Measurements from ENCODE around the gene ELFN2.

DNA sequence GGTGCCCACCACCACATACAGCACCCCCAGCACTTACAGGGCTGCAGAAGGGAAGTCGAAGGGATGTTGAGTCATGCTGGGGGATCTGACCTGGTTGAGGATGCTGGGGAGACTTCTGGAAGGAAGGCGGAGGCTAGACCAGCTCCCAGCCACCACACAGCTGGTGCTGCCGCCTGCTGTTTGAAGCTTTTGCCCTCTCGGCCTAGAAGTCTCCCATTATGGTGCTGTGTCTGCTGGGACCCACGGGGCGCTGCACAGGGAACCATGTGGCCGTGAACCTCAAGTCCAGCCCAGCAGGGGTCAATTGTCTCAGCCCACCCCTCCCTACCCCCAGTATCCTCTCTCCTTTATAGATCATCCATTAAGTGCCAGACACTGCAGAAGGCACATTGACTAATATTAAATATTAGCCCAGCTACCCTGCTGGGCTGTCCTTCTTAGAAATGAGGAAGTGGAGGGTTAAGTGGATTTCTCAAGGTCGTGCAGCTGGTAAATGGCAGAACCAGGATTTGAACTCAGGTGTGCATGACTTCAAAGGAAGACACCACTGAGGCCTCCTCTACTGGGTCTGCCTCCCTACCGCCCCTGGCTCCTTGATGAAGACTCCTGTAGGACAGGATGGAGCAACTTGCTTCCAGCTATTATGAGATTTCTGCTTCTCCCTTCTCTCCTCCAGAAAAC is 95.3 kb downstream of the ELFN2 start:
- TF ChIP-seq, protein P1, sequence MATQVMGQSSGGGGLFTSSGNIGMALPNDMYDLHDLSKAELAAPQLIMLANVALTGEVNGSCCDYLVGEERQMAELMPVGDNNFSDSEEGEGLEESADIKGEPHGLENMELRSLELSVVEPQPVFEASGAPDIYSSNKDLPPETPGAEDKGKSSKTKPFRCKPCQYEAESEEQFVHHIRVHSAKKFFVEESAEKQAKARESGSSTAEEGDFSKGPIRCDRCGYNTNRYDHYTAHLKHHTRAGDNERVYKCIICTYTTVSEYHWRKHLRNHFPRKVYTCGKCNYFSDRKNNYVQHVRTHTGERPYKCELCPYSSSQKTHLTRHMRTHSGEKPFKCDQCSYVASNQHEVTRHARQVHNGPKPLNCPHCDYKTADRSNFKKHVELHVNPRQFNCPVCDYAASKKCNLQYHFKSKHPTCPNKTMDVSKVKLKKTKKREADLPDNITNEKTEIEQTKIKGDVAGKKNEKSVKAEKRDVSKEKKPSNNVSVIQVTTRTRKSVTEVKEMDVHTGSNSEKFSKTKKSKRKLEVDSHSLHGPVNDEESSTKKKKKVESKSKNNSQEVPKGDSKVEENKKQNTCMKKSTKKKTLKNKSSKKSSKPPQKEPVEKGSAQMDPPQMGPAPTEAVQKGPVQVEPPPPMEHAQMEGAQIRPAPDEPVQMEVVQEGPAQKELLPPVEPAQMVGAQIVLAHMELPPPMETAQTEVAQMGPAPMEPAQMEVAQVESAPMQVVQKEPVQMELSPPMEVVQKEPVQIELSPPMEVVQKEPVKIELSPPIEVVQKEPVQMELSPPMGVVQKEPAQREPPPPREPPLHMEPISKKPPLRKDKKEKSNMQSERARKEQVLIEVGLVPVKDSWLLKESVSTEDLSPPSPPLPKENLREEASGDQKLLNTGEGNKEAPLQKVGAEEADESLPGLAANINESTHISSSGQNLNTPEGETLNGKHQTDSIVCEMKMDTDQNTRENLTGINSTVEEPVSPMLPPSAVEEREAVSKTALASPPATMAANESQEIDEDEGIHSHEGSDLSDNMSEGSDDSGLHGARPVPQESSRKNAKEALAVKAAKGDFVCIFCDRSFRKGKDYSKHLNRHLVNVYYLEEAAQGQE (IDR thresholded peaks at IDR 0.05): no peak
- no peak for TF ChIP-seq GABPA (IDR thresholded peaks at IDR 0.05 in 1 of 2, conservative IDR thresholded peaks at IDR 0.05 in 1 of 2)
- TF ChIP-seq, protein P2, sequence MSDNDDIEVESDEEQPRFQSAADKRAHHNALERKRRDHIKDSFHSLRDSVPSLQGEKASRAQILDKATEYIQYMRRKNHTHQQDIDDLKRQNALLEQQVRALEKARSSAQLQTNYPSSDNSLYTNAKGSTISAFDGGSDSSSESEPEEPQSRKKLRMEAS (IDR thresholded peaks at IDR 0.05): no peak
- TF ChIP-seq, protein P3, sequence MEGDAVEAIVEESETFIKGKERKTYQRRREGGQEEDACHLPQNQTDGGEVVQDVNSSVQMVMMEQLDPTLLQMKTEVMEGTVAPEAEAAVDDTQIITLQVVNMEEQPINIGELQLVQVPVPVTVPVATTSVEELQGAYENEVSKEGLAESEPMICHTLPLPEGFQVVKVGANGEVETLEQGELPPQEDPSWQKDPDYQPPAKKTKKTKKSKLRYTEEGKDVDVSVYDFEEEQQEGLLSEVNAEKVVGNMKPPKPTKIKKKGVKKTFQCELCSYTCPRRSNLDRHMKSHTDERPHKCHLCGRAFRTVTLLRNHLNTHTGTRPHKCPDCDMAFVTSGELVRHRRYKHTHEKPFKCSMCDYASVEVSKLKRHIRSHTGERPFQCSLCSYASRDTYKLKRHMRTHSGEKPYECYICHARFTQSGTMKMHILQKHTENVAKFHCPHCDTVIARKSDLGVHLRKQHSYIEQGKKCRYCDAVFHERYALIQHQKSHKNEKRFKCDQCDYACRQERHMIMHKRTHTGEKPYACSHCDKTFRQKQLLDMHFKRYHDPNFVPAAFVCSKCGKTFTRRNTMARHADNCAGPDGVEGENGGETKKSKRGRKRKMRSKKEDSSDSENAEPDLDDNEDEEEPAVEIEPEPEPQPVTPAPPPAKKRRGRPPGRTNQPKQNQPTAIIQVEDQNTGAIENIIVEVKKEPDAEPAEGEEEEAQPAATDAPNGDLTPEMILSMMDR (IDR thresholded peaks at IDR 0.05; ENCODE audit: low read depth, low read length, missing input control): no peak

All from liver (tissue), 3 donors.